Pancreas (tissue), 10 donors: Measurements from ENCODE around the gene TAB2. TPM values are rescaled to one million over a fixed set of nuclear protein-coding genes. Genes with fewer than 3 reads are reported as not detected.

Source experiments
- ATAC-seq, 4 donors: fragments of 200-7000 bp; cut with Tn5 transposase; one replicate each; pipeline versions ENCODE4 v1.8.0 to v1.9.1; 2020; ENCODE audit warnings: mild to moderate bottlenecking in 4 of 4, moderate library complexity in 4 of 4
- DNase-seq, 6 donors: peaks; one replicate each; pipeline ENCODE4 v3.0.0-alpha.2; 2020
- FAIRE-seq: peaks from 2 replicates; lab custom pipeline; 2012; peaks lifted over from hg19 to GRCh38; lab: Jason Lieb, UNC
- H3K27ac ChIP-seq, 4 donors: fragments of 200-600 bp; sonication (generic); 1 replicate in 3 of 4; 2 replicates in 1 of 4; pipeline versions ENCODE4 v1.5.0 to v1.8.0; 2020
- H3K27me3 ChIP-seq, 4 donors: fragments of 200-600 bp; one replicate each; pipeline ENCODE4 v1.8.0; 2021
- H3K36me3 ChIP-seq, 3 donors: fragments of 200-600 bp; sonication (generic) in 1 of 3; one replicate each; pipeline versions ENCODE4 v1.5.0 to v1.8.0; 2020 to 2021
- H3K4me1 ChIP-seq, 3 donors: fragments of 200-600 bp; one replicate each; pipeline ENCODE4 v1.8.0; 2021
- H3K4me3 ChIP-seq, 4 donors: fragments of 200-600 bp; sonication (generic) in 2 of 4; one replicate each; pipeline versions ENCODE4 v1.5.0 to v1.8.0; 2020 to 2021
- H3K9me3 ChIP-seq, 4 donors: fragments of 200-600 bp; one replicate each; pipeline ENCODE4 v1.8.0; 2021
- WGBS, 2 donors: extraction: QIAGEN DNeasy Blood & Tissue Kit; methylation state at CpG; one replicate each; pipeline ENCODE4 v1.1.7; 2013; 5-methylcytosine and 5-hydroxymethylcytosine counted together
- intact Hi-C, 3 donors: fragments of 100-400 bp; cut with DNase I; formaldehyde crosslinking; loops; one replicate each; pipeline versions ENCODE4 v1.11.1 to v1.14.2; 2022
- polyA plus RNA-seq, 2 donors: library from polyadenylated mRNA; stranded (reverse); fragments of 200-250 nt; gene quantifications; one replicate each; pipeline ENCODE4 v1.2.3, GENCODE V29; 2013
- total RNA-seq, 6 donors: library from RNA; stranded (reverse); fragmentation: NEBNext Ultra II Directional in 4 of 6; extraction: Animal tissue kit (Norgen Biotek cat#: 25700) in 4 of 6; gene quantifications; one replicate each; pipeline versions ENCODE4 v1.2.1 to v1.2.4, GENCODE V29; 2021 to 2023
- TF ChIP-seq, protein P1 (sequence below), 4 donors: fragments of 200-600 bp; sonication (generic) in 3 of 4; IDR thresholded peaks; one replicate each; pipeline versions ENCODE4 v1.5.0 to v1.8.0; 2021; ENCODE audit warnings: antibody characterized with exemption in 4 of 4
- donor health status: healthy with polysubstance abuse.
- donor health status: DM: no; HTN: no; CAD: no; lungs with moderate emphysema.
- donor health status: DM: no; HTN: no; CAD: no.
- donor health status: control.
- donor health status: control.
- donor health status: Bipolar disorder and iron deficiency.
- donor health status: DM: yes; HTN: yes; CAD: no.
- donor health status: DM: no; HTN: no; CAD: no.
- donor health status: DM: no; HTN: no; CAD: no.
- donor health status: DM: yes; HTN: yes; CAD: no.

Gene TAB2
- total and polyA plus RNA-seq, 8 donors = 6.6 to 35.1 (median 20.7) TPM

DNA sequence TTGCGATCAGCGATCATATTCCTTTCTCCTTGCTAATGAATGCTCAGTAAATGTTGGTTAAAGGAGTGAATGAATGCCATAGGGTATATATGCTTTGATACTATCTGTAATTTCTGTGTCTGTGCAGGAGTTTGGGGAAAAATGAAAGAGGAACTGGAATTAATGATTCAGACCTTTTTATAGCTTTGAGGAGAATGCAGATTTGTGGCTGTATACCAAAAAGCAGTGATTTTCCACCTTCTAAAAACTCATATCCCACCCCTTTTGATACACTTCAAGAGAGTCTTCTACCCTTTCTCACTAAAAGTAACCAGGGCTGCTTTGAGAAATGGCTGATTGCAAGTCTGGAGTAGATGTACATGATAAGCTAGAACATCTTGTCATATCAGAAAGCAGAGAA, 56.0 kb downstream of the TAB2 start:
- no peaks in the 10 kb centered on the region for H3K9me3 ChIP-seq
- DNase-seq (no peak), FAIRE-seq (no peak), ATAC-seq (no peak)
- H3K36me3 ChIP-seq = peaks cover 0 to 7% (median 6%) of the 10 kb centered on the region in 3 donors
- no peak overlapping the region for H3K4me3 ChIP-seq
- 96 to 98% methylated on average over 2 of the region's 2 CpGs for WGBS, 2 donors
- no peaks in the 10 kb centered on the region for H3K27me3 ChIP-seq
- intact Hi-C loops = no loop called here
- no peak overlapping the region for H3K27ac ChIP-seq
- peaks cover 0 to 12% (median 6%) of the 10 kb centered on the region in 3 donors for H3K4me1 ChIP-seq
- TF ChIP-seq, protein P1, sequence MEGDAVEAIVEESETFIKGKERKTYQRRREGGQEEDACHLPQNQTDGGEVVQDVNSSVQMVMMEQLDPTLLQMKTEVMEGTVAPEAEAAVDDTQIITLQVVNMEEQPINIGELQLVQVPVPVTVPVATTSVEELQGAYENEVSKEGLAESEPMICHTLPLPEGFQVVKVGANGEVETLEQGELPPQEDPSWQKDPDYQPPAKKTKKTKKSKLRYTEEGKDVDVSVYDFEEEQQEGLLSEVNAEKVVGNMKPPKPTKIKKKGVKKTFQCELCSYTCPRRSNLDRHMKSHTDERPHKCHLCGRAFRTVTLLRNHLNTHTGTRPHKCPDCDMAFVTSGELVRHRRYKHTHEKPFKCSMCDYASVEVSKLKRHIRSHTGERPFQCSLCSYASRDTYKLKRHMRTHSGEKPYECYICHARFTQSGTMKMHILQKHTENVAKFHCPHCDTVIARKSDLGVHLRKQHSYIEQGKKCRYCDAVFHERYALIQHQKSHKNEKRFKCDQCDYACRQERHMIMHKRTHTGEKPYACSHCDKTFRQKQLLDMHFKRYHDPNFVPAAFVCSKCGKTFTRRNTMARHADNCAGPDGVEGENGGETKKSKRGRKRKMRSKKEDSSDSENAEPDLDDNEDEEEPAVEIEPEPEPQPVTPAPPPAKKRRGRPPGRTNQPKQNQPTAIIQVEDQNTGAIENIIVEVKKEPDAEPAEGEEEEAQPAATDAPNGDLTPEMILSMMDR (IDR thresholded peaks at IDR 0.05) = no peak

DNA sequence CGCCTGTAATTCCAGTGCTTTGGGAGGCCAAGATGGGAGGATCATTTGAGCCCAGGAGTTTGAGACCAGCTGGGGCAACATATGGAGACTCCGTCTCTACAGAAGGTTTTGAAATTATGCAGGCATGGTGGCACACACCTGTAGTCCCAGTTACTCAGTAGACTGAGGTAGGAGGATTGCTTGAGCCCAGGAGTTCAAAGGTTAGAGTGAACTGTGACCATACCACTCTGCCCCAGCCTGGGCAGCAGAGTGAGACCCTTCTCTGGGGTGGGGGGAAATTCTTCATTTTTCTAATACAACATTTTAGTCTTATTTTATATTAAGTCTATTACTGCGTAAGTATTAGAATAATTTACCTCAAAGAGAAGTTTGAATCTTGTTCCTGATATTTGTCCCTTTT, 62.5 kb downstream of the TAB2 start:
- 99% methylated on average over 3 of the region's 3 CpGs for WGBS, 2 donors
- intact Hi-C loops = no loop called here
- no peaks in the 10 kb centered on the region for H3K27me3 ChIP-seq
- peaks cover 0 to 24% (median 10%) of the 10 kb centered on the region in 3 donors for H3K36me3 ChIP-seq
- ATAC-seq = no peak
- H3K9me3 ChIP-seq = no peaks in the 10 kb centered on the region
- H3K27ac ChIP-seq = no peak overlapping the region
- no peak for DNase-seq
- H3K4me1 ChIP-seq = no peaks in the 10 kb centered on the region
- FAIRE-seq = no peak
- H3K4me3 ChIP-seq = no peak overlapping the region
- TF ChIP-seq, protein P1 (IDR thresholded peaks at IDR 0.05) = no peak

DNA sequence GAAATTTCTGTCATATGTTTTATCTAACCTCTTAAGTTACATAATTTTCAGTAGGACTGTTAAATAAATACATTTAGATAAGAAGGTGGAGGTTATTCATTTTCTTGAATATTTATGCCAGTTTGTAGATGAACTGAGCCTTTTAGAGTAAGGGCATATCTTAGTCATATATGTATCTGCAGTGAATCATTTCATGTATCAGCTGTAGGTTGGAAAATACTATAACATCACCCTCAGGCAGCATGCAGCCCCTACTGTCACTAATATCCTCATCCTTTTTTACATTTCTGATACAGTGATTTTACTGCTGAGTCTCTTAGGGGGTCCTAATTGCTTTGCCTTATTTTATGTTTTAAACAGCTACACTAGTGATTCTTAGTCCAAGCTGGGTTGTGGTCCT, 63.0 kb downstream of the TAB2 start:
- ATAC-seq (no peak), DNase-seq (no peak), FAIRE-seq (no peak)
- Histone ChIP-seq H3K4me3 (no peak overlapping the region), H3K4me1 (no peaks in the 10 kb centered on the region), H3K36me3 (peaks cover 0 to 24% (median 10%) of the 10 kb centered on the region in 3 donors), H3K9me3 (no peaks in the 10 kb centered on the region), H3K27ac (no peak overlapping the region), H3K27me3 (no peaks in the 10 kb centered on the region)
- intact Hi-C loops = no loop called here
- TF ChIP-seq, protein P1 (IDR thresholded peaks at IDR 0.05) = no peak

DNA sequence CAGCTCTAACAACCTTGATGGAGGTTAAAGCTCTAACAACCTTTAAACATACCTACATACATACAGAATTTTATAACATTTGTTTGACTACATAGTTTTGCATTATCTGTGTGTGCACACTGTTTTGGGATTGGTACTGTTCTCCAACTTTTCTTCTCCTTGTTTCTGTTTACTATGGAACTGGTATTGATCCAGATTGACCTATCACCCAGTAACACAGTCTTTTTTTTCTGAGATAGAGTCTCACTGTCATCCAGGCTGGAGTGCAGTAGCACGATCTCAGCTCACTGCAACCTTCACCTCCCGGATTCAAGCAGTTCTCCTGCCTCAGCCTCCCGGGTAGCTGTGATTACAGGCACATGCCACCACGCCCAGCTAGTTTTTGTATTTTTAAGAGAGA, 65.9 kb downstream of the TAB2 start:
- no peak overlapping the region for H3K27ac ChIP-seq
- peaks cover 0 to 11% (median 0%) of the 10 kb centered on the region in 3 donors for H3K4me1 ChIP-seq
- no peak for FAIRE-seq
- DNase-seq = no peak
- H3K27me3 ChIP-seq = no peaks in the 10 kb centered on the region
- ATAC-seq = no peak
- H3K4me3 ChIP-seq = no peak overlapping the region
- intact Hi-C loops = no loop called here
- WGBS, 2 donors = 80 to 82% methylated on average over 4 of the region's 4 CpGs
- TF ChIP-seq, protein P1 (IDR thresholded peaks at IDR 0.05) = no peak
- H3K36me3 ChIP-seq = peaks cover 0 to 18% (median 5%) of the 10 kb centered on the region in 3 donors
- H3K9me3 ChIP-seq = no peaks in the 10 kb centered on the region

DNA sequence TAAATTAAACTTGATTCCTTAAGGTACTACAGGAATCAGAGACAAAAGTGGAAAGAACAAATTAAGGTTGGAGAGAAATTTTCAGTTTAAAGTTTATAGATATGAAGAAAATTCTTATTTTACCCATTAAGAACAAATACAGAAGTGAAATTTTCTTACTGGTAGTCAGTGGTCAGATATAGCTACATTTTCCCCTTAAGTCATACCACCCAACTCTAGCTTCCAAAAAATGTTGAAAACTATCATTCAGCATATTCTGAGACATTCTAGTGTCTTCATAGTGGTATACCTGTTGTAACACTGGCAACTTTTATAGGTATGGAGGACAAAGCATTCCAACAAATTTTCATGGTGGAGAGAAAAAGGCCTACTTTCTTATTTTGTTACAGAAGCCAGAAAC, 67.0 kb downstream of the TAB2 start:
- Histone ChIP-seq H3K4me1 (peaks cover 0 to 11% (median 0%) of the 10 kb centered on the region in 3 donors), H3K36me3 (peaks cover 0 to 12% (median 0%) of the 10 kb centered on the region in 3 donors), H3K4me3 (no peak overlapping the region), H3K9me3 (no peaks in the 10 kb centered on the region), H3K27me3 (no peaks in the 10 kb centered on the region), H3K27ac (no peak overlapping the region)
- intact Hi-C loops = no loop called here
- TF ChIP-seq, protein P1 (IDR thresholded peaks at IDR 0.05) = no peak
- no peak for ATAC-seq
- DNase-seq = no peak
- no peak for FAIRE-seq
